Natural killer cell (primary cell): ENCODE data around the gene NECTIN2. TPM values are rescaled to one million over a fixed set of nuclear protein-coding genes. Genes with fewer than 3 reads are reported as not detected.
"Not testable (repeated sequence)": the region's sequence is repeated elsewhere in the genome, so short reads cannot be mapped to it uniquely, and the experiment has no call there.

Experiments used
- ATAC-seq, 3 donors: fragments of 150-1000 bp in 2 of 3; fragments of 200-7000 bp in 1 of 3; cut with Tn5 transposase; 1 replicate in 1 of 3; 2 replicates in 2 of 3; pipeline ENCODE4 v1.10.0; 2021; ENCODE audit warnings: mild to moderate bottlenecking in 2 of 3, moderate library complexity in 2 of 3
- DNase-seq, 2 donors: peaks; one replicate each; pipeline versions ENCODE4 v3.0.0 to v3.0.0-alpha.2; 2013 to 2021; ENCODE audit warnings: mixed read lengths in 1 of 2
- H3K27ac ChIP-seq: one replicate; pipeline ENCODE4 v1.5.1; 2013; ENCODE audit warnings: mild to moderate bottlenecking, low read length
- H3K27me3 ChIP-seq: one replicate; pipeline ENCODE4 v1.6.1; 2013; ENCODE audit warnings: low read length; ENCODE audit not compliant: control insufficient read depth, insufficient read depth
- H3K36me3 ChIP-seq: one replicate; pipeline ENCODE4 v1.6.1; 2013; ENCODE audit warnings: low read length; ENCODE audit not compliant: control insufficient read depth, insufficient read depth
- H3K4me1 ChIP-seq: one replicate; pipeline ENCODE4 v1.6.1; 2013; ENCODE audit warnings: low read length; ENCODE audit not compliant: control insufficient read depth, insufficient read depth
- H3K4me3 ChIP-seq: one replicate; pipeline ENCODE4 v1.5.1; 2013; ENCODE audit warnings: low read length
- H3K9me3 ChIP-seq: one replicate; pipeline ENCODE4 v1.6.1; 2013; ENCODE audit warnings: low read length; ENCODE audit not compliant: control insufficient read depth, insufficient read depth
- H3K27ac Mint-ChIP-seq, 2 donors: one replicate each; pipeline ENCODE4 v1.8.0; 2022; ENCODE audit warnings: mild to moderate bottlenecking in 2 of 2, mixed read lengths in 2 of 2, moderate library complexity in 1 of 2
- H3K27me3 Mint-ChIP-seq, 2 donors: one replicate each; pipeline ENCODE4 v1.8.0; 2022; ENCODE audit warnings: low read depth in 2 of 2, mixed read lengths in 2 of 2
- H3K36me3 Mint-ChIP-seq: one replicate; pipeline ENCODE4 v1.8.0; 2022; ENCODE audit warnings: mixed read lengths
- H3K4me1 Mint-ChIP-seq, 2 donors: one replicate each; pipeline ENCODE4 v1.8.0; 2022; ENCODE audit warnings: mixed read lengths in 2 of 2
- H3K4me3 Mint-ChIP-seq: one replicate; pipeline ENCODE4 v1.8.0; 2022; ENCODE audit warnings: mild to moderate bottlenecking, moderate library complexity, mixed read lengths
- H3K9me3 Mint-ChIP-seq, 2 donors: one replicate each; pipeline ENCODE4 v1.8.0; 2022; ENCODE audit warnings: mixed read lengths in 2 of 2
- WGBS: methylation state at CpG from one replicate; pipeline ENCODE4 v1.1.7; 2013; ENCODE audit warnings: missing lambda C conversion rate; ENCODE audit not compliant: insufficient coverage; 5-methylcytosine and 5-hydroxymethylcytosine counted together
- intact Hi-C: fragments of 100-400 bp; cut with micrococcal nuclease; formaldehyde crosslinking; loops from one replicate; pipeline ENCODE4 v1.14.2; 2022
- total RNA-seq, 4 donors: library from RNA; stranded (reverse); fragments of 120-200 nt in 1 of 4; gene quantifications; one replicate each; pipeline versions ENCODE4 v1.2.3 to v1.2.4, GENCODE V29; 2013 to 2022
- TF ChIP-seq, protein P1 (sequence below): fragments of 200-600 bp; IDR thresholded peaks from one replicate; pipeline ENCODE4 v1.8.0; 2022; ENCODE audit warnings: antibody characterized with exemption

NECTIN2 gene
- total RNA-seq, 3 donors from 2014 or later (not counting 1 experiment from before 2014, with no cell fraction given): 1.6 to 10.3 (median 2.7) TPM

DNA sequence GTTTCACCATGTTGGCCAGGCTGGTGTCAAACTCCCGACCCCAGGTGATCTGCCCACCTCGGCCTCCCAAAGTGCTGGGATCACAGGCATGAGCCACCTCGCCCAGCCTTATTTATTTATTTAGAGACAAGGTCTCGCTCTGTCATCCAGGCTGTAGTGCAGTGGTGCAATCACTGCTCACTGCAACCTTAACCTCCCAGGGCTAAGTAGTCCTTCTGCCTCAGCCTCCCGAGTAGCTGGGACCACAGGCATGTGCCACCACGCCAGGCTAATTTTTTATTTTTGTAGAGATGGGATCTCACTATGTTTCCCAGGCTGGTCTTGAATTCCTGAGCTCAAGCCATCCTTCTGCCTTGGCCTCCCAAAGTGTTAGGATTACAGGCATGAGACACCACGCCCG is 11.7 kb upstream of the NECTIN2 start:
- DNase-seq, H3K4me3 ChIP-seq, H3K9me3 Mint-ChIP-seq, H3K4me1 ChIP-seq, ATAC-seq, H3K4me3 Mint-ChIP-seq, H3K27ac ChIP-seq, H3K27me3 ChIP-seq, H3K9me3 ChIP-seq, intact Hi-C loops, H3K36me3 ChIP-seq, H3K36me3 Mint-ChIP-seq, H3K27me3 Mint-ChIP-seq, H3K4me1 Mint-ChIP-seq, H3K27ac Mint-ChIP-seq: not testable (repeated sequence)
- 83% methylated on average over 8 of the region's 8 CpGs for WGBS

DNA sequence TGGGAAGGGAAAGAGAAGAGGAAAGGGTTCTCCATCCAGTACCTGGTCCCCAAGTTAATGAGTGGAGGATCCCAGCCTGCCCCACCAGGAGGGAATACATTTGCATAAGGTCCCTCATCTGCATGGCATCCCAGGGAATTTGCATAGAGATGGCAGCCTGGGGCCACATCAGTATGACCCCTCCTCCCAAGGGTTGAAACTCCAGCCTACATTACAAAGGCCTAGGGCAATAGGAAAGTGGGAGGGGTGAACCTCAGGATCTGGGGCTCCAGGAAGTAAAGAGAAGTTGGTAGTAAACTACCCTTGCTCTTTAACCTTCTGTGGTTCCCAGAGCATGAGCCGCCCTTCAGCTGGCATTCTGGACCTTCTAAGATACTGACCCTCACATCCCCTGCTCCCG is 6.8 kb upstream of the NECTIN2 start:
- Mint-ChIP-seq H3K36me3 (no peaks in the 10 kb centered on the region), H3K4me1 (peaks cover 0 to 6% of the 10 kb centered on the region in 2 donors), H3K9me3 (no peaks in the 10 kb centered on the region), H3K27ac (no peak overlapping the region), H3K27me3 (no peaks in the 10 kb centered on the region), H3K4me3 (no peak overlapping the region)
- TF ChIP-seq, protein P1, sequence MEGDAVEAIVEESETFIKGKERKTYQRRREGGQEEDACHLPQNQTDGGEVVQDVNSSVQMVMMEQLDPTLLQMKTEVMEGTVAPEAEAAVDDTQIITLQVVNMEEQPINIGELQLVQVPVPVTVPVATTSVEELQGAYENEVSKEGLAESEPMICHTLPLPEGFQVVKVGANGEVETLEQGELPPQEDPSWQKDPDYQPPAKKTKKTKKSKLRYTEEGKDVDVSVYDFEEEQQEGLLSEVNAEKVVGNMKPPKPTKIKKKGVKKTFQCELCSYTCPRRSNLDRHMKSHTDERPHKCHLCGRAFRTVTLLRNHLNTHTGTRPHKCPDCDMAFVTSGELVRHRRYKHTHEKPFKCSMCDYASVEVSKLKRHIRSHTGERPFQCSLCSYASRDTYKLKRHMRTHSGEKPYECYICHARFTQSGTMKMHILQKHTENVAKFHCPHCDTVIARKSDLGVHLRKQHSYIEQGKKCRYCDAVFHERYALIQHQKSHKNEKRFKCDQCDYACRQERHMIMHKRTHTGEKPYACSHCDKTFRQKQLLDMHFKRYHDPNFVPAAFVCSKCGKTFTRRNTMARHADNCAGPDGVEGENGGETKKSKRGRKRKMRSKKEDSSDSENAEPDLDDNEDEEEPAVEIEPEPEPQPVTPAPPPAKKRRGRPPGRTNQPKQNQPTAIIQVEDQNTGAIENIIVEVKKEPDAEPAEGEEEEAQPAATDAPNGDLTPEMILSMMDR: no peak
- Histone ChIP-seq H3K4me3 (no peak overlapping the region), H3K27me3 (no peaks in the 10 kb centered on the region), H3K36me3 (no peaks in the 10 kb centered on the region), H3K9me3 (no peaks in the 10 kb centered on the region), H3K27ac (no peak overlapping the region), H3K4me1 (peaks cover under 1% of the 10 kb centered on the region)
- 96% methylated on average over 2 of the region's 2 CpGs for WGBS
- DNase-seq (no peak), ATAC-seq (no peak)
- intact Hi-C loops: no loop called here

DNA sequence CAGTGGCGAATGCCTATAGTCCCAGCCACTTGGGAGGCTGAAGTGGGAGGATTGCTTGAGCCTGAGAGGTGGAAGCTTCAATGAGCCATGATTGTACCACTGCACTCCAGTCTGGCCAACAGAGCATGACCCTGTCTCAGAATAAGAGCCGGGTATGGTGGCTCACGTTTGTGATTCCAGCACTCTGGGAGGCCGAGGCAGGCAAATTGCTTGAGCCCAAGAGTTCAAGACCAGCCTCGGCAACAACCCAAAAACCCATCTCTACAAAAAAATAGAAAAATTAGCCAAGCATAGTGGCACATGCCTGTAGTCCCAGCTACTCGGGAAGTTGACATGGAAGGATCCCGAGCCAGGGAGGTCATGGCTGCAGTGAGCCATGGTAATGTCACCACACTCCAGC is 5.3 kb upstream of the NECTIN2 start:
- Histone ChIP-seq H3K27me3 (no peaks in the 10 kb centered on the region), H3K27ac (no peak overlapping the region), H3K36me3 (no peaks in the 10 kb centered on the region), H3K4me1 (peaks cover 16% of the 10 kb centered on the region), H3K9me3 (no peaks in the 10 kb centered on the region), H3K4me3 (no peak overlapping the region)
- DNase-seq: no peak
- 72% methylated on average over 7 of the region's 7 CpGs for WGBS
- H3K36me3 Mint-ChIP-seq: no peaks in the 10 kb centered on the region
- peaks cover 0 to 9% of the 10 kb centered on the region in 2 donors for H3K27me3 Mint-ChIP-seq
- no peak overlapping the region for H3K4me3 Mint-ChIP-seq
- H3K27ac Mint-ChIP-seq: no peak overlapping the region
- intact Hi-C loops: loop anchor here (10.0 kb wide), 1 partner anchor 146 kb away; the partner anchor contains the start of gene CEACAM16
- H3K9me3 Mint-ChIP-seq: no peaks in the 10 kb centered on the region
- TF ChIP-seq, protein P1: no peak
- no peak for ATAC-seq
- peaks cover 11 to 21% of the 10 kb centered on the region in 2 donors for H3K4me1 Mint-ChIP-seq

DNA sequence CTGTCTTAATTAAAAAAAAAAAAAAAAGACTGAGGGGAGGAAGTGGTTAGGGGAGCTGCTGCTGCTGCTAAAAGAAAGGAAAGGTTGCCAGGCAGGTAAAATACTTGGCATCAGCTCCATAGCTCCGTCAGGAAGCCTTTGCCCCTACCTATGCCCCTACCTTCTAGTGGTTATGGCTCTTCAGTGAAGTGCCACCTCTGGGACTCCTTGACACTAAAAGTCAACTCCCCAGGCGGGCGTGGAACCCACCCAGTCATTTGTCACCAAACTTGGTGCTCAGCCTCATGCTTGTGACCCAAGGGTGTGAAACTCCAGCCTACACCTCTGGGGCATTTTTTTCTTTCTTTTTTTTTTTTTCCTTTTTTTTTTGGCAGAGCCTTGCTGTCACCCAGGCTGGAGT is 4.9 kb upstream of the NECTIN2 start:
- WGBS: 13% methylated on average over 3 of the region's 3 CpGs
- no peaks in the 10 kb centered on the region for H3K36me3 Mint-ChIP-seq
- no peak overlapping the region for H3K27ac ChIP-seq
- no peak overlapping the region for H3K27ac Mint-ChIP-seq
- H3K27me3 ChIP-seq: no peaks in the 10 kb centered on the region
- H3K4me1 ChIP-seq: peaks cover 20% of the 10 kb centered on the region
- no peaks in the 10 kb centered on the region for H3K36me3 ChIP-seq
- peaks cover 11 to 23% of the 10 kb centered on the region in 2 donors for H3K4me1 Mint-ChIP-seq
- no peak for ATAC-seq
- no peak overlapping the region for H3K4me3 ChIP-seq
- H3K9me3 ChIP-seq: no peaks in the 10 kb centered on the region
- DNase-seq: no peak
- intact Hi-C loops: loop anchor here (10.0 kb wide), 1 partner anchor 146 kb away; the partner anchor contains the start of gene CEACAM16
- peaks cover 0 to 9% of the 10 kb centered on the region in 2 donors for H3K27me3 Mint-ChIP-seq
- H3K4me3 Mint-ChIP-seq: no peak overlapping the region
- H3K9me3 Mint-ChIP-seq: no peaks in the 10 kb centered on the region
- TF ChIP-seq, protein P1: no peak
